Mammary epithelial cell (primary cell): ENCODE measurements around the gene CFI.

Experiments
- EZH2 ChIP-seq: IDR thresholded peaks from 2 replicates; pipeline ENCODE4 v1.6.1; 2012; ENCODE audit warnings: low read length, inconsistent platforms, borderline replicate concordance
- TF ChIP-seq, protein P1 (sequence below), 2 donors: IDR thresholded peaks in 1 of 2; conservative IDR thresholded peaks in 1 of 2; 2 replicates each; pipeline ENCODE4 v1.5.1; 2011 to 2012; ENCODE audit warnings: inconsistent platforms in 2 of 2, low read length in 2 of 2, mild to moderate bottlenecking in 2 of 2, control low read depth in 1 of 2, low read depth in 1 of 2; ENCODE audit not compliant: insufficient read depth in 1 of 2; ENCODE audit errors: extremely low read depth in 1 of 2

DNA sequence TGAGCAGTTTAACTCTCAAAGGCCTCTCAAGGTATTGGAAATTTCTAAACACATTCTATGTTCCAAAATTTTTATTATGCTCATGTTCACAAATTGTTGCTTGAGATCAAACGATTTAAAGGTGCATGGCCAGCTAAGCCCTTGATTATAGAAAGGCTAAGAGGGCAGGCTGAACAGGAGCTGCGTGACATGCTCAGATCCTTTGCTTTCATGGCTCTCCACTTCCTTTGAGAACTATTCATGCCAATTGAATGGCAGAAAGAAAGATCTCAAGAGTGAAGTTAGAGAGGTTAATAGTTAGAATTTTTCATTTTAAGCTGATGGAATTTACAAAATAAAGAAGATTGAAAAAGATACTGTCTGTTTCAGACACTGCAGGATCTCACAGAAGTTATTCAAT, 46.7 kb upstream of the CFI start:
- TF ChIP-seq EZH2 = no peak
- TF ChIP-seq, protein P1, sequence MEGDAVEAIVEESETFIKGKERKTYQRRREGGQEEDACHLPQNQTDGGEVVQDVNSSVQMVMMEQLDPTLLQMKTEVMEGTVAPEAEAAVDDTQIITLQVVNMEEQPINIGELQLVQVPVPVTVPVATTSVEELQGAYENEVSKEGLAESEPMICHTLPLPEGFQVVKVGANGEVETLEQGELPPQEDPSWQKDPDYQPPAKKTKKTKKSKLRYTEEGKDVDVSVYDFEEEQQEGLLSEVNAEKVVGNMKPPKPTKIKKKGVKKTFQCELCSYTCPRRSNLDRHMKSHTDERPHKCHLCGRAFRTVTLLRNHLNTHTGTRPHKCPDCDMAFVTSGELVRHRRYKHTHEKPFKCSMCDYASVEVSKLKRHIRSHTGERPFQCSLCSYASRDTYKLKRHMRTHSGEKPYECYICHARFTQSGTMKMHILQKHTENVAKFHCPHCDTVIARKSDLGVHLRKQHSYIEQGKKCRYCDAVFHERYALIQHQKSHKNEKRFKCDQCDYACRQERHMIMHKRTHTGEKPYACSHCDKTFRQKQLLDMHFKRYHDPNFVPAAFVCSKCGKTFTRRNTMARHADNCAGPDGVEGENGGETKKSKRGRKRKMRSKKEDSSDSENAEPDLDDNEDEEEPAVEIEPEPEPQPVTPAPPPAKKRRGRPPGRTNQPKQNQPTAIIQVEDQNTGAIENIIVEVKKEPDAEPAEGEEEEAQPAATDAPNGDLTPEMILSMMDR (conservative IDR thresholded peaks at IDR 0.05 in 1 of 2, IDR thresholded peaks at IDR 0.05 in 1 of 2; ENCODE audit: extremely low read depth in 1 of 2, insufficient read depth in 1 of 2, low read depth in 1 of 2, low read length in 2 of 2) = no peak
